ENCODE measurements around the gene PNCK. TPM values are rescaled to one million over a fixed set of nuclear protein-coding genes. Genes with fewer than 3 reads are reported as not detected.
A peak's percentile ranks its signal among the peaks of the same experiment; 100 is the strongest.
"Not testable (repeated sequence)": the region's sequence is repeated elsewhere in the genome, so short reads cannot be mapped to it uniquely, and the experiment has no call there.

PNCK gene
- total and polyA plus RNA-seq, 8 donors = 0.28 to 0.99 (median 0.49) TPM; not detected in 3

- DNase-seq = peak in 5 of 6 donors; percentile 8 to 36 (median 21)
Observed at GRCh38 chrX:153684467-153685155, 11.0 kb upstream of the PNCK start.

GRCh38 chrX:153683486-153683885 lies 9.9 kb upstream of the PNCK start:
- intact Hi-C loops (cut with DNase I); H3K27ac ChIP-seq; H3K27me3 ChIP-seq; H3K9me3 ChIP-seq; H3K36me3 ChIP-seq; H3K4me1 ChIP-seq; DNase-seq; H3K4me3 ChIP-seq; ATAC-seq; FAIRE-seq: not testable (repeated sequence)
- 95% methylated on average over 8 of the region's 8 CpGs for WGBS, 2 donors

More at GRCh38 chrX:153684467-153685155, 11.0 kb upstream of the PNCK start:
- 52 to 60% methylated on average over 19 to 21 of the region's 21 CpGs for WGBS, 2 donors
- no peaks in the 10 kb centered on the region for H3K36me3 ChIP-seq
- TF ChIP-seq CTCF (IDR thresholded peaks at IDR 0.05) = no peak
- H3K9me3 ChIP-seq = no peaks in the 10 kb centered on the region
- H3K27ac ChIP-seq = no peak overlapping the region
- no peak overlapping the region for H3K4me3 ChIP-seq
- ATAC-seq (no peak), FAIRE-seq (no peak)
- intact Hi-C loops (cut with DNase I) = no loop called here
- H3K4me1 ChIP-seq = no peaks in the 10 kb centered on the region
- H3K27me3 ChIP-seq = no peaks in the 10 kb centered on the region

- Histone ChIP-seq H3K4me1 (no peaks in the 10 kb centered on the region), H3K36me3 (no peaks in the 10 kb centered on the region), H3K9me3 (no peaks in the 10 kb centered on the region), H3K27me3 (no peaks in the 10 kb centered on the region), H3K4me3 (no peak overlapping the region), H3K27ac (no peak overlapping the region)
- intact Hi-C loops (cut with DNase I) = no loop called here
- ATAC-seq = no peak
- WGBS, 2 donors = 63 to 66% methylated on average over 12 of the region's 12 CpGs
- peak in 2 of 6 donors; percentile 35 to 43 for DNase-seq
- TF ChIP-seq CTCF (IDR thresholded peaks at IDR 0.05) = no peak
- FAIRE-seq = no peak
Observed at GRCh38 chrX:153681175-153681574, 7.6 kb upstream of the PNCK start.

- 78 to 79% methylated on average over 27 of the region's 27 CpGs for WGBS, 2 donors
Observed at GRCh38 chrX:153674219-153674851, 722 bp upstream of the PNCK start.

More at GRCh38 chrX:153674219-153674851, 722 bp upstream of the PNCK start:
- no peak for TF ChIP-seq CTCF (IDR thresholded peaks at IDR 0.05)
- FAIRE-seq (no peak), DNase-seq (peak in 2 of 6 donors; percentile 30 to 35), ATAC-seq (no peak)
- Histone ChIP-seq H3K4me3 (no peak overlapping the region), H3K27me3 (no peaks in the 10 kb centered on the region), H3K9me3 (no peaks in the 10 kb centered on the region), H3K36me3 (no peaks in the 10 kb centered on the region), H3K4me1 (no peaks in the 10 kb centered on the region), H3K27ac (no peak overlapping the region)
- intact Hi-C loops (cut with DNase I) = no loop called here

Data from pancreas (tissue), 10 donors.